ENCODE data around the gene FHIT.

FHIT gene

DNA sequence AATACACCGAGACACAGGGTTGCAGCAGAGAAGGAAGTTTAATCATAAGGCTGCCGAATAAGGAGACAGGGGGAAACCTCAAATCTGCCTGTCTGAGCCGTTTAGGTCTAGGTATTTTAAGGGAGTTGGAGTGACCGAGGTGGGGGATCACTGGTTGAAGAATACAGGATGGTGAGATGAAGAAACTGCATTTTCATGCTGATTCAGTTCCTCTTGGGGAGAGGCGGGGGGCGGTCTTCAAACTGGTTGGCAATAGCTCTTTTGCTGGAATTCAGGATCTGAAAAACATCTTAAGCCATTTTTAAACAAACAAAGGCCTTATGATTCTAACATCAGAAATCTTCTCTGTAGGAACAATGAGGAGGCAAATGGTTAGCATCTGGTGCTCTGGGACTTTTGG lies 1502.0 kb downstream of the FHIT start:
- DNase-seq (ENCODE audit: low read depth), result no peak
- TF ChIP-seq CTCF (conservative IDR thresholded peaks at IDR 0.05; ENCODE audit: low read depth, low read length), result no peak
- H3K4me3 ChIP-seq (ENCODE audit: low read depth, low read length), result no peak overlapping the region

GRCh38 chr3:59746585-59746984 lies 1504.7 kb downstream of the FHIT start:
- no peak for TF ChIP-seq CTCF (conservative IDR thresholded peaks at IDR 0.05; ENCODE audit: low read depth, low read length)
- DNase-seq (ENCODE audit: low read depth), result no peak
- H3K4me3 ChIP-seq (ENCODE audit: low read depth, low read length), result no peak overlapping the region

GRCh38 chr3:59737241-59737640 lies 1514.0 kb downstream of the FHIT start:
- DNase-seq (ENCODE audit: low read depth), result no peak
- no peak overlapping the region for H3K4me3 ChIP-seq (ENCODE audit: low read depth, low read length)
- TF ChIP-seq CTCF (conservative IDR thresholded peaks at IDR 0.05; ENCODE audit: low read depth, low read length), result no peak

- no peak for TF ChIP-seq CTCF (conservative IDR thresholded peaks at IDR 0.05; ENCODE audit: low read depth, low read length)
- DNase-seq (ENCODE audit: low read depth), result no peak
- H3K4me3 ChIP-seq (ENCODE audit: low read depth, low read length), result no peak overlapping the region
These were observed 1517.2 kb downstream of the FHIT start for GRCh38 chr3:59734061-59734460.

GRCh38 chr3:59733041-59733809 lies 1518.0 kb downstream of the FHIT start:
- no peak overlapping the region for H3K4me3 ChIP-seq (ENCODE audit: low read depth, low read length)
- no peak for TF ChIP-seq CTCF (conservative IDR thresholded peaks at IDR 0.05; ENCODE audit: low read depth, low read length)
- no peak for DNase-seq (ENCODE audit: low read depth)

DNA sequence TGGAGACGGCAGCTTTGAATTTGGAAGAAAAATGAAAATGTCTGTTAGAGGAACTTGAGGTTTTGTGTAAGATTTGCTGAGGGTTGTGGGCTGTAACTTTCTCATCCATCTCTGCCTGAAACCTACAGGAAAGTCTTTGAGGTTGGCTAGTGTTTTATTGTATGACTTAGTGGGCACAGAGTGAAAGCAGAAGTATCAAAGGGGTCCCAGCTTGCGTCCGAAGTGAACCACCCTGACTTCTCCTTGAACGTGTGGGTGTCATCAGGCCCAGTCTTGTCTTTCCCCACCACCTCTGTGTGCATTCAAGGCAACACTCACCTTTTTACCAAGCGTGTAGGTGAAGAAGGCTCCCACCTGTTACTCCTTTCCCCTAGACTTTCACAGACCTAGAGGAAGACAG lies 1519.3 kb downstream of the FHIT start:
- no peak overlapping the region for H3K4me3 ChIP-seq (ENCODE audit: low read depth, low read length)
- DNase-seq (ENCODE audit: low read depth), result no peak
- no peak for TF ChIP-seq CTCF (conservative IDR thresholded peaks at IDR 0.05; ENCODE audit: low read depth, low read length)

GRCh38 chr3:59730591-59730990 lies 1520.7 kb downstream of the FHIT start:
- no peak overlapping the region for H3K4me3 ChIP-seq (ENCODE audit: low read depth, low read length)
- no peak for TF ChIP-seq CTCF (conservative IDR thresholded peaks at IDR 0.05; ENCODE audit: low read depth, low read length)
- DNase-seq (ENCODE audit: low read depth), result no peak
